Endodermal cell (in vitro differentiated cells): ENCODE results near the gene EXOC6. TPM values are rescaled to one million over a fixed set of nuclear protein-coding genes. Genes with fewer than 3 reads are reported as not detected.
"Not testable (repeated sequence)": the region's sequence is repeated elsewhere in the genome, so short reads cannot be mapped to it uniquely, and the experiment has no call there.

Source experiments
- DNase-seq: peaks from one replicate; pipeline ENCODE4 v3.0.0-alpha.2; 2017
- H3K27ac ChIP-seq: 2 replicates; pipeline ENCODE4 v1.5.1; 2013; ENCODE audit warnings: mild to moderate bottlenecking, low read depth, low read length, moderate library complexity
- H3K27me3 ChIP-seq: 2 replicates; pipeline ENCODE4 v1.6.1; 2013; ENCODE audit warnings: mild to moderate bottlenecking, low read length, moderate library complexity; ENCODE audit not compliant: insufficient read depth, control insufficient read depth, poor library complexity, severe bottlenecking
- H3K36me3 ChIP-seq: 2 replicates; pipeline ENCODE4 v1.7.0; 2013; ENCODE audit warnings: mild to moderate bottlenecking, low read length, moderate library complexity; ENCODE audit not compliant: control insufficient read depth, insufficient read depth
- H3K4me1 ChIP-seq: one replicate; pipeline ENCODE4 v1.7.0; 2013; ENCODE audit warnings: low read length; ENCODE audit not compliant: control insufficient read depth, insufficient read depth
- H3K4me3 ChIP-seq: 2 replicates; pipeline ENCODE4 v1.5.1; 2013; ENCODE audit warnings: mild to moderate bottlenecking, low read length, moderate library complexity
- H3K9ac ChIP-seq: 2 replicates; pipeline ENCODE4 v1.6.1; 2013; ENCODE audit warnings: mild to moderate bottlenecking, low read length, moderate library complexity; ENCODE audit not compliant: poor library complexity, severe bottlenecking; ENCODE audit errors: extremely low read depth
- H3K9me3 ChIP-seq: 2 replicates; pipeline ENCODE4 v1.6.1; 2013; ENCODE audit warnings: mild to moderate bottlenecking, low read length, moderate library complexity; ENCODE audit not compliant: control insufficient read depth
- H3K27ac Mint-ChIP-seq: 2 replicates; pipeline ENCODE4 v1.8.0; 2020; ENCODE audit warnings: mixed read lengths
- H3K27me3 Mint-ChIP-seq: 2 replicates; pipeline ENCODE4 v1.8.0; 2021; ENCODE audit warnings: mild to moderate bottlenecking, mixed read lengths; ENCODE audit not compliant: insufficient read depth
- H3K36me3 Mint-ChIP-seq: 2 replicates; pipeline ENCODE4 v1.8.0; 2020; ENCODE audit warnings: low read depth, mixed read lengths
- H3K4me1 Mint-ChIP-seq: 2 replicates; pipeline ENCODE4 v1.8.0; 2020; ENCODE audit warnings: mixed read lengths
- H3K4me3 Mint-ChIP-seq: 2 replicates; pipeline ENCODE4 v1.8.0; 2020; ENCODE audit warnings: mild to moderate bottlenecking, moderate library complexity, mixed read lengths
- H3K9me3 Mint-ChIP-seq: 2 replicates; pipeline ENCODE4 v1.8.0; 2020; ENCODE audit warnings: mild to moderate bottlenecking, mixed read lengths
- WGBS, 2 experiments: methylation state at CpG; one replicate each; pipeline versions ENCODE4 v1.1.5 to v1.1.7; 2013; ENCODE audit warnings: missing lambda C conversion rate in 2 of 2, mixed read lengths in 1 of 2; ENCODE audit not compliant: insufficient coverage in 1 of 2, insufficient read length in 1 of 2; 5-methylcytosine and 5-hydroxymethylcytosine counted together
- total RNA-seq, 2 donors: library from RNA; stranded (reverse); fragmentation: NEBNext Ultra II Directional in 1 of 2; extraction: Animal tissue kit (Norgen Biotek cat#: 25700) in 1 of 2; gene quantifications; 2 replicates in 1 of 2; 3 replicates in 1 of 2; pipeline ENCODE4 v1.2.1, GENCODE V29; 2021
- TF ChIP-seq, protein P1 (sequence below): fragments of 200-600 bp; sonication (generic); conservative IDR thresholded peaks from 2 replicates; pipeline ENCODE4 v1.5.0; 2021; ENCODE audit warnings: antibody characterized with exemption, mild to moderate bottlenecking

Gene EXOC6
- total RNA-seq, 2 donors from 2014 or later, result 12.1 to 21.3 TPM

DNA sequence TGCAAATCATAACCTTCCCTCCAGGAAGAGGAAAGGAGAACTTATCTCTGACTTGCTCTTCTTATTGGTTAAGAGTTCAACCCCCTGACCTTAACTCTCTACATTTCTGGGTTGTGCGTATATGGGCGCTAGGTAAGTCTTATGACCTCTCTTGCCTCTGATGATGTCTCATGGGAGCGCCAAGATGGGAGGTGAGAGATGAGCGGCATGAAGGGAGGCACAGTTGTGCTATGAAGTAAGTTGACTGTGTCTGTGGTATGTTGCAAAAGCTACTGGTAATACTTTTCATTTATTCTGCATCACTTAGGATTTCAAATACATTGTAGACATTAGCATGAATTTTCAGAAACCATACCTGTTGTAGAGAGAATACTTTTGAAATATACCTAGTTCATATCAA is 59.0 kb downstream of the EXOC6 start:
- WGBS, 2 experiments, result 93% methylated on average over 4 of the region's 4 CpGs; no CpG with 5 or more reads in 1 of the 2 experiments
- no peak for DNase-seq
- Mint-ChIP-seq H3K27ac (no peak overlapping the region), H3K27me3 (peaks cover 1% of the 10 kb centered on the region), H3K9me3 (no peaks in the 10 kb centered on the region), H3K4me3 (no peak overlapping the region), H3K36me3 (peaks cover 13% of the 10 kb centered on the region), H3K4me1 (no peaks in the 10 kb centered on the region)
- Histone ChIP-seq H3K27me3 (no peaks in the 10 kb centered on the region), H3K36me3 (peaks cover 8% of the 10 kb centered on the region), H3K9ac (no peak overlapping the region), H3K4me3 (no peak overlapping the region), H3K9me3 (no peaks in the 10 kb centered on the region), H3K4me1 (no peaks in the 10 kb centered on the region), H3K27ac (no peak overlapping the region)
- TF ChIP-seq, protein P1, sequence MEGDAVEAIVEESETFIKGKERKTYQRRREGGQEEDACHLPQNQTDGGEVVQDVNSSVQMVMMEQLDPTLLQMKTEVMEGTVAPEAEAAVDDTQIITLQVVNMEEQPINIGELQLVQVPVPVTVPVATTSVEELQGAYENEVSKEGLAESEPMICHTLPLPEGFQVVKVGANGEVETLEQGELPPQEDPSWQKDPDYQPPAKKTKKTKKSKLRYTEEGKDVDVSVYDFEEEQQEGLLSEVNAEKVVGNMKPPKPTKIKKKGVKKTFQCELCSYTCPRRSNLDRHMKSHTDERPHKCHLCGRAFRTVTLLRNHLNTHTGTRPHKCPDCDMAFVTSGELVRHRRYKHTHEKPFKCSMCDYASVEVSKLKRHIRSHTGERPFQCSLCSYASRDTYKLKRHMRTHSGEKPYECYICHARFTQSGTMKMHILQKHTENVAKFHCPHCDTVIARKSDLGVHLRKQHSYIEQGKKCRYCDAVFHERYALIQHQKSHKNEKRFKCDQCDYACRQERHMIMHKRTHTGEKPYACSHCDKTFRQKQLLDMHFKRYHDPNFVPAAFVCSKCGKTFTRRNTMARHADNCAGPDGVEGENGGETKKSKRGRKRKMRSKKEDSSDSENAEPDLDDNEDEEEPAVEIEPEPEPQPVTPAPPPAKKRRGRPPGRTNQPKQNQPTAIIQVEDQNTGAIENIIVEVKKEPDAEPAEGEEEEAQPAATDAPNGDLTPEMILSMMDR, result no peak

DNA sequence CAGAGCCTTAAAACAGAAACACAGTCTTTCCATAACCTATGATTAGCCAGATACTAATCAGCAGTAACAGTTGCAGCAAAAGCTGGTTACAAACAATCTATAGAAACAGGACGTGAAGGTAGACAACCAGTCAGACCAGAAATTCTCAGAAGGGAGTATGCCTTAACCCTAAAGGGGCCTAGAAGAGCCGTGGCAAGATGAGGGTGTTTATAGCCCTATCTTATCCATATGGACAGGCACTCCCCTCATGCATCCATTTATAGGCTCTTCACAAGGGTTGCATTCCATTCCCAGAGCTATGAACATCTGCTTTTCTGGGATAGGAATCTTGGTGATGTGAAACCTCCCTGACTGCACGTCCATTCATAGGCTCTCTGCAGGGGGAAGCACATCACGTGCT is 64.3 kb downstream of the EXOC6 start:
- 60 to 90% methylated on average over 1 to 4 of the region's 4 CpGs for WGBS, 2 experiments
- H3K36me3 Mint-ChIP-seq, H3K36me3 ChIP-seq, H3K27me3 ChIP-seq, H3K9me3 ChIP-seq, H3K27ac Mint-ChIP-seq, DNase-seq, H3K4me1 ChIP-seq, H3K4me3 Mint-ChIP-seq, H3K9me3 Mint-ChIP-seq, H3K4me3 ChIP-seq, H3K27me3 Mint-ChIP-seq, H3K9ac ChIP-seq: not testable (repeated sequence)
- H3K4me1 Mint-ChIP-seq, result peaks cover 16% of the 10 kb centered on the region
- peak overlapping the region; percentile 29 for H3K27ac ChIP-seq

DNA sequence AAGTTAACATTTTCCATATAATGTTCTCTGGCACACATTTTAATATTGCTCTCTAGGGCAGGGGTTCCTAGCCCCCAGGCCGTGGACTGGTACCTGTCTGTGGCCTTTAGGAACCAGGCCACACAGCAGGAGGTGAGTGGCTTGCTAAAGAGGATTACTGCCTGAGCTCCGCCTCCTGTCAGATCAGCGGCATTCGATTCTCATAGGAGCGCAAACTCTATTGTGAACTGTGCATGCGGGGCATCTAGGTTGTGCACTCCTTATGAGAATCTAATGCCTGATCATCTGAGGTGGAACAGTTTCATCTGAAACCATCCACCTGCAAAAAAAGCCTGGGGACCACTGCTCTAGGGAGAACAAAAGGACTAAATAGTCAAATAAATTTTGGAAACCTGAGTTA is 65.7 kb downstream of the EXOC6 start:
- H3K9me3 Mint-ChIP-seq, result peaks cover 2% of the 10 kb centered on the region
- peaks cover 16% of the 10 kb centered on the region for H3K4me1 Mint-ChIP-seq
- Histone ChIP-seq H3K9me3 (no peaks in the 10 kb centered on the region), H3K27me3 (no peaks in the 10 kb centered on the region), H3K36me3 (peaks cover 4% of the 10 kb centered on the region), H3K9ac (no peak overlapping the region), H3K27ac (no peak overlapping the region), H3K4me1 (no peaks in the 10 kb centered on the region), H3K4me3 (no peak overlapping the region)
- TF ChIP-seq, protein P1, result no peak
- peak; percentile 73 for DNase-seq
- H3K27me3 Mint-ChIP-seq, result peaks cover 2% of the 10 kb centered on the region
- no peak overlapping the region for H3K4me3 Mint-ChIP-seq
- no peak overlapping the region for H3K27ac Mint-ChIP-seq
- 65 to 68% methylated on average over 6 of the region's 6 CpGs for WGBS, 2 experiments
- H3K36me3 Mint-ChIP-seq, result peaks cover 5% of the 10 kb centered on the region
